Vagina (tissue), 2 donors: Measurements from ENCODE around the gene PVALB. TPM values are rescaled to one million over a fixed set of nuclear protein-coding genes. Genes with fewer than 3 reads are reported as not detected.

Source experiments
- DNase-seq, 2 donors: peaks; one replicate each; pipeline ENCODE4 v3.0.0-alpha.2; 2017; ENCODE audit errors: extremely low spot score in 2 of 2
- H3K27ac ChIP-seq: fragments of 200-600 bp; sonication (generic); one replicate; pipeline ENCODE4 v1.5.1; 2019
- H3K27me3 ChIP-seq: fragments of 200-600 bp; sonication (generic); one replicate; pipeline ENCODE4 v1.5.1; 2019
- H3K36me3 ChIP-seq, 2 donors: fragments of 200-600 bp; sonication (generic); one replicate each; pipeline ENCODE4 v1.5.1; 2017 to 2019
- H3K4me1 ChIP-seq: fragments of 200-600 bp; sonication (generic); one replicate; pipeline ENCODE4 v1.5.1; 2019
- H3K4me3 ChIP-seq, 2 donors: fragments of 200-600 bp; sonication (generic); 1 replicate in 1 of 2; 2 replicates in 1 of 2; pipeline ENCODE4 v1.5.1; 2016 to 2019
- H3K9me3 ChIP-seq: fragments of 200-600 bp; sonication (generic); one replicate; pipeline ENCODE4 v1.5.1; 2019
- CTCF ChIP-seq, 3 experiments: fragments of 450-650 bp in 2 of 3; fragments of 200-600 bp in 1 of 3; sonication (generic) in 1 of 3; IDR thresholded peaks; one replicate each; pipeline ENCODE4 v1.5.1; 2017 to 2019; ENCODE audit warnings: antibody characterized with exemption in 3 of 3, mild to moderate bottlenecking in 2 of 3, moderate library complexity in 2 of 3
- POLR2A ChIP-seq, 2 donors: fragments of 450-650 bp; IDR thresholded peaks; one replicate each; pipeline ENCODE4 v1.6.1; 2017; ENCODE audit warnings: antibody characterized with exemption in 2 of 2, mild to moderate bottlenecking in 2 of 2, moderate library complexity in 2 of 2
- POLR2AphosphoS5 ChIP-seq, 2 donors: sonication (generic); formaldehyde crosslinking; IDR thresholded peaks; one replicate each; pipeline ENCODE4 v1.9.0; 2017; ENCODE audit warnings: antibody characterized with exemption in 2 of 2, mild to moderate bottlenecking in 2 of 2, low read depth in 1 of 2; ENCODE audit not compliant: insufficient read depth in 1 of 2
- intact Hi-C: fragments of 100-400 bp; cut with DNase I; formaldehyde crosslinking; loops from one replicate; pipeline ENCODE4 v1.15.1; 2023
- total RNA-seq: library from RNA; depleted of rRNA; stranded (reverse); fragments of >200 nt; gene quantifications from one replicate; pipeline ENCODE4 v1.2.3, GENCODE V29; 2016

The PVALB gene, protein sequence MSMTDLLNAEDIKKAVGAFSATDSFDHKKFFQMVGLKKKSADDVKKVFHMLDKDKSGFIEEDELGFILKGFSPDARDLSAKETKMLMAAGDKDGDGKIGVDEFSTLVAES
- not detected for total RNA-seq

DNA sequence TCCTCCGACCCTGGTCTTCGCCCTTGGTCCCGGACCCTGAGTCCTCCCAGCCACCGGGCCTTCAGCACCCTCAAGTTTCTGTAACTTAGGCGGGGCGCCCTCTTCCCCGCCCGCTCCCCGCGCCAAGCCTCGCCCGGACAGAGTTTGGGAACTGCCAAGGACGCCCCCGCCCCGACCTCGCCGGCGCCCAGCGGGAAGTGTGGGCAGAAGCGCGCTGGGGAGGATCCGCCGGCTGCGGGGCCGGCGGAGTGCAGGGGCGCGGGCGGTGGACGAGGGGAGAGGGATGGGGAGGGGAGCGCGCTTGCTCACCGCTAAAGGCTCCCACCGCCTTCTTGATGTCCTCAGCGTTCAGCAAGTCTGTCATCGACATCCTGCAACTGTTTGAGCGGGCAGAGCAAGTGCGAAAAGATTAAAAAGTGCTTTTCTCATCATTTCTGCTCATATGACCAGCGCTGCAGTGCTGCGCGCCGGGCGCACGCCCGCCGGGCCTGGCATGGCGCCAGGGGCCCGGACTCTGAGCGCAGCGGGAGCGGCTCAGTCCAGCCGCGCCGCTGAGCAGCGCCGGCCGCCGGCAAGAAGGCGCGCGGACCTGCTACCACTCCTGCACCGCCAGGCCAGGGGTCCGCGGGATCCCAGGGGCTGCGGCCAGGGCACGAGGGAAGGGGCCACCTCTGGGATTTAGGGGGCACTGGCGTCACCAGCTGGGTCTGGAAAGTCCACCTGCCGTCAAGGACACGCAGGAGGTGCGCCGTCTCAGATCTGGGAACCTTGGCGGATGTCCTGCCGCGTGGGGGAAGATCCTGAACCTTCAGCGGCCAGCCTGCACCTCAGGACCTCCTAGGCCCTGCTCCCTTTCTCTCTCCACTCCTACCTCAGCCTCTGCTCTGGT is at the start of gene PVALB:
Gene PVALB (minus strand): TSS at position 400 of the 889 bp plus-strand sequence. CDS start 30 bp downstream, at position 370.
- Histone ChIP-seq H3K27ac (no peak within 1 kb of the TSS), H3K4me3 (peak within 1 kb of the TSS in 1 of 2 donors; percentile 21)

DNA sequence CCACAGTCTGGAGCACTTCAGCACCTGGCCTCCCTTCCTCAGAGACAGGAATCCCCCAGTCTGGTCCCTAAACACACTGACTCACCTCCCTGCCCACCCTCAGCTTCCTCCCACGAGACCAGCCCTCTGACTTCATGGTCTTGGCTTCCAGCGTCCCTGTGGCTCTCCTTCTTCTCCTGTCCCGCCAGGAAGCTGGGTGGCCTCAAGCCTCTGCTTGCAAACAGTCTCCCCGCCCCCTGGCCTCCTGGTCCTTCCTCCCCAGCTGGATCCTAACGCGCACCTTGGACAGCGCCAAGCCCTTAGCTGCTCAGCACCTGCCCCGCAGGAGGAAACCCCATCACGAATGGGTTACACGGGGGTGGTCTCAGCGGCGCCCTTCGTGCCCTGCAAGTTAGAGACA is 48.5 kb upstream of the PVALB start:
- Histone ChIP-seq H3K36me3 (no peaks in the 10 kb centered on the region), H3K4me1 (peaks cover 15% of the 10 kb centered on the region), H3K27me3 (no peaks in the 10 kb centered on the region), H3K9me3 (no peaks in the 10 kb centered on the region), H3K27ac (no peak overlapping the region), H3K4me3 (no peak overlapping the region)
- DNase-seq = no peak
- TF ChIP-seq POLR2A (IDR thresholded peaks at IDR 0.05) (no peak), CTCF (IDR thresholded peaks at IDR 0.05) (no peak)
- intact Hi-C loops = no loop called here

More for the DNA sequence above, at the start of gene PVALB:
- H3K36me3 ChIP-seq = no peaks in the 10 kb centered on the region
- DNase-seq = no peak
- H3K4me1 ChIP-seq = peaks cover 13% of the 10 kb centered on the region
- H3K9me3 ChIP-seq = no peaks in the 10 kb centered on the region
- H3K27me3 ChIP-seq = peaks cover 5% of the 10 kb centered on the region
- intact Hi-C loops = no loop called here
- TF ChIP-seq CTCF (IDR thresholded peaks at IDR 0.05) (no peak), POLR2AphosphoS5 (IDR thresholded peaks at IDR 0.05; ENCODE audit: insufficient read depth in 1 of 2, low read depth in 1 of 2) (no peak), POLR2A (IDR thresholded peaks at IDR 0.05) (no peak)

DNA sequence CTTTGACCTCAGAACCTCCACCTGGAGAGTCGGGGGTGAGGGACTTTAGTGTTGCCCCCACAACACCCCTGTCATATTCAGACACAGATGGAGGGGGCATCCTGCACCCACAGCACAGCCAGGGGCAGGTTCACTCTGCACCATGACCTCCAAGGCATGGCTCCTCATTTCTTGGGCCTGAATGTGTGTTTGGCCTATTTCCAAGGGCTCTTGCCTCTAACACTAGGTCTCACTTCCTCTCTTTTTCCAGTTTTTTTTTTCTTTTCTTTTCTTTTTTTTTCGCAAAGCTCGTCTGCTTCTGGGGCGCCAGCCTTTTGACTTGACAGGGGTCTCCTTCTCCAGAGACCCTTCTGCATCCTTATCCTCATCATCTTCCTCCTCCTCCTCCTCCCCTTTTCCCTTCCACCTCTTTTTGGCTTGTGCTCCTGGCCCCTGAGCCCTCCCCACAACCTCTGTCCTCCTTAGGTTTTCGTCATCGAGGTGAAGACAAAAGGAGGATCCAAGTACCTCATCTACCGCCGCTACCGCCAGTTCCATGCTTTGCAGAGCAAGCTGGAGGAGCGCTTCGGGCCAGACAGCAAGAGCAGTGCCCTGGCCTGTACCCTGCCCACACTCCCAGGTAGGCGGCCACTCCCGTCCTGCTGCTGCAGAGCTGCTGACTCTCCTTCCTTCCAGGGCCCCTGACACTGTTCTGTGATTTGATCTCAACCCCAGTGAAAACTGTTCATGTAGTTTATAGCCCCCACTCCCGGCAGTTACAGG is 47.8 kb upstream of the PVALB start:
- H3K4me3 ChIP-seq = no peak overlapping the region
- H3K4me1 ChIP-seq = peaks cover 17% of the 10 kb centered on the region
- TF ChIP-seq POLR2AphosphoS5 (IDR thresholded peaks at IDR 0.05; ENCODE audit: insufficient read depth in 1 of 2, low read depth in 1 of 2) (no peak), POLR2A (IDR thresholded peaks at IDR 0.05) (no peak), CTCF (IDR thresholded peaks at IDR 0.05) (no peak)
- DNase-seq = no peak
- H3K27ac ChIP-seq = no peak overlapping the region
- H3K27me3 ChIP-seq = no peaks in the 10 kb centered on the region
- H3K36me3 ChIP-seq = no peaks in the 10 kb centered on the region
- intact Hi-C loops = no loop called here
- H3K9me3 ChIP-seq = no peaks in the 10 kb centered on the region

GRCh38 chr22:36863979-36864378 is 47.1 kb upstream of the PVALB start:
- Histone ChIP-seq H3K4me1 (peaks cover 17% of the 10 kb centered on the region), H3K27me3 (no peaks in the 10 kb centered on the region), H3K9me3 (no peaks in the 10 kb centered on the region), H3K36me3 (no peaks in the 10 kb centered on the region), H3K27ac (no peak overlapping the region), H3K4me3 (no peak overlapping the region)
- intact Hi-C loops = no loop called here
- DNase-seq = no peak
- TF ChIP-seq POLR2AphosphoS5 (IDR thresholded peaks at IDR 0.05; ENCODE audit: insufficient read depth in 1 of 2, low read depth in 1 of 2) (no peak), CTCF (IDR thresholded peaks at IDR 0.05) (no peak), POLR2A (IDR thresholded peaks at IDR 0.05) (no peak)
